SK-N-SH treated with all-trans-retinoic acid at 6 μM for 48 hours (cell line): ENCODE results near the gene MSMO1.

Experiments used
- TOX ChIP-seq: fragments of 250-450 bp; sonication (Bioruptor Pico); IDR thresholded peaks from 2 replicates; pipeline ENCODE4 v1.8.0; 2021; ENCODE audit warnings: mild to moderate bottlenecking, moderate library complexity, borderline replicate concordance
- TSHZ2 ChIP-seq: fragments of 250-450 bp; sonication (Bioruptor Pico); IDR thresholded peaks from 2 replicates; pipeline ENCODE4 v1.5.0; 2020; ENCODE audit warnings: mild to moderate bottlenecking, moderate library complexity

Gene MSMO1

GRCh38 chr4:165388756-165389155 lies 61.3 kb downstream of the MSMO1 start (continued):
- no peak for TF ChIP-seq TOX (CRISPR knock-in tag)
- no peak for TF ChIP-seq TSHZ2
- TF ChIP-seq, all 23 proteins: peak for 0
